CD4-positive, alpha-beta T cell treated with Interleukin-6 for 4 hours (primary cell): Measurements from ENCODE around the gene ACE.

Experiments used
- DNase-seq: peaks from one replicate; pipeline ENCODE4 v3.0.0-alpha.2; 2020; ENCODE audit warnings: mixed read lengths

ACE gene

DNA sequence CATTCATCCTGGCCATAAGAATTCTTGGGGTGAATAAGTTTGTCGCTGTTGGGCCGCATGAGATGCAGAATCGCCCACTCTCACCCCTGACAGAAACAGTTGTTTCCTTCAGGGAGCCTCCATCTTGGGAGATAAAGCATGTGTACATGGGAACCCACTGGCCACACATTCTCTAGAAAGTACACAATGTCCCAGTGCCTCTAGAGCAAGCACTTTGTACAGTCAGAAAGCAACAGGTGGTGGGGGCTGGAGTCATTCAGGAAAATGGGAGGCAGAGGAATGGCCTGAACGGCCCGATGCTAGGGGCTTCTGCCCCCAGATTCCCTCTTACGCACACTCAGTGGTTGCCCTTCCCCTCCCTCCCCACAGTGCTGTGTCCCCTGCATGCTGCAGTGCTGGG, 16.1 kb downstream of the ACE start:
- no peak for DNase-seq

DNA sequence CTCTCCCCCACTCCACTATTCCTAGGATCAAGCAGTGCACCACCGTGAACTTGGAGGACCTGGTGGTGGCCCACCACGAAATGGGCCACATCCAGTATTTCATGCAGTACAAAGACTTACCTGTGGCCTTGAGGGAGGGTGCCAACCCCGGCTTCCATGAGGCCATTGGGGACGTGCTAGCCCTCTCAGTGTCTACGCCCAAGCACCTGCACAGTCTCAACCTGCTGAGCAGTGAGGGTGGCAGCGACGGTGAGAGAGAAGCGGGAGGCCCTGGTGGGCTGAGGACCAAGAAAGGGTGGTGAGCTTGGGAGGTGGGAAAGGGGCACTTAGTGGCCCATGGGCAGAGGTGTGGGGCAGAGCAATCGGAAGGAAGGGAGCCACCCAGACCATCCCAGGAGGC, 16.6 kb downstream of the ACE start:
- no peak for DNase-seq

DNA sequence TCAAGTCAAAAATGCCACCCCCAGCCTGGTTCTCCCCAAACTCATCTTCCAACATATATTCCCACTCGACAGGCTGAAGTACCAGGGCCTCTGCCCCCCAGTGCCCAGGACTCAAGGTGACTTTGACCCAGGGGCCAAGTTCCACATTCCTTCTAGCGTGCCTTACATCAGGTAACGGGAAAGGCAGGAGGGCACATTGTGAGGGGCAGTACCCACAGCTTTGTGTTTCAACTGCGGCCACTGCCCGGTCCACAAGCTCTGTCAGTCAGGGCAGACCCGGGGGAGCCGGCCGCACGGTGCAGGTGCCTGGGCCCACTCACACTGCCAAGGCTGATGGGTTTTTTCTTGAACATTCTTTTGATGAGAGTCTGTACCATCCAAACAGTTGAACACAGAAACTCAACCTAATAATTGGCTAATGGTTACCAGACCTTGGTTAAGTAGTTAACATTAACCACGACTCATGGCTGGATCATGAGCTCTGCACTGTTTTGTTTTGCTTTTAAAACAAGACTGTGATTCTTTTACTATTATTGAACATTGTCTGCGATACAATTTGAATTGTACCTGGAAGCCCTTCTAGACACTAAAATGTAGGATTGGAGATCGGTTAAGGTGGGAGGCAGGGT, 17.6 kb downstream of the ACE start:
- no peak for DNase-seq

DNA sequence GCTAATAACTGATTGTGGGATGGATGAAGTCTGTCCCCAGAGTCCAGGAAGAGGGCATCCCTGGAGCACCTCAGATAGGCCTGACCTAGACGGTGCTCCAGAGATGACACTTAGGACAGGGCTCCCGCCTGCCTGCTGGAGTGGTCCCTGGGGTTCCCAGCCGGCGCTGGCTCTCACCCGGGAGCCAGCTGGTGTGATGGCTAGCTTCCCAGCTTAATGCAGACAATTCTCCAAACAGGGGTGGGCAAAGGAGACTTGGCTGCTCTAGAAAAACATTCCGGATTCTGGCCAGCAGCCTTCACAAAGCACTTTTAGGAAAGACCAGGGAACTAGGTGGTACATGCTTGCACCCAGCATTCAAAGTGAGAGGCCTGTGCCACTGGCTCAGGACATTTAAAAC, 18.6 kb downstream of the ACE start:
- DNase-seq = no peak

GRCh38 chr17:63496177-63496576, 19.3 kb downstream of the ACE start:
- DNase-seq = no peak

DNA sequence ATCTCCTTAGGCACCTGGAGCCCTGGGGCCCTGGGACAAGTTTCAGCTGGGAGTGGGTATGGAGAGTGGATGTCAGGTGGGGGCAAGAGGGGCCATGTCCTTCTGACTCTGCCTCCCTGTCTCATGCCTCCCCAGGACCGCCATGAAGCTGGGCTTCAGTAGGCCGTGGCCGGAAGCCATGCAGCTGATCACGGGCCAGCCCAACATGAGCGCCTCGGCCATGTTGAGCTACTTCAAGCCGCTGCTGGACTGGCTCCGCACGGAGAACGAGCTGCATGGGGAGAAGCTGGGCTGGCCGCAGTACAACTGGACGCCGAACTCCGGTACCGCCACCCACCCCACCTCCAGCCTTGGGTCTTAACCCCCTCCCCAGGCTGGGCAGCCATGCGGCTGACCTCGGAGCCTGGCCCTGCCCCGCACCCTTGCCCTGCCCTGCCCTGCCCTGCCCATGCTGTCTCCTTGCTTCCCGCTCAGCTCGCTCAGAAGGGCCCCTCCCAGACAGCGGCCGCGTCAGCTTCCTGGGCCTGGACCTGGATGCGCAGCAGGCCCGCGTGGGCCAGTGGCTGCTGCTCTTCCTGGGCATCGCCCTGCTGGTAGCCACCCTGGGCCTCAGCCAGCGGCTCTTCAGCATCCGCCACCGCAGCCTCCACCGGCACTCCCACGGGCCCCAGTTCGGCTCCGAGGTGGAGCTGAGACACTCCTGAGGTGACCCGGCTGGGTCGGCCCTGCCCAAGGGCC, 20.0 kb downstream of the ACE start:
- no peak for DNase-seq

DNA sequence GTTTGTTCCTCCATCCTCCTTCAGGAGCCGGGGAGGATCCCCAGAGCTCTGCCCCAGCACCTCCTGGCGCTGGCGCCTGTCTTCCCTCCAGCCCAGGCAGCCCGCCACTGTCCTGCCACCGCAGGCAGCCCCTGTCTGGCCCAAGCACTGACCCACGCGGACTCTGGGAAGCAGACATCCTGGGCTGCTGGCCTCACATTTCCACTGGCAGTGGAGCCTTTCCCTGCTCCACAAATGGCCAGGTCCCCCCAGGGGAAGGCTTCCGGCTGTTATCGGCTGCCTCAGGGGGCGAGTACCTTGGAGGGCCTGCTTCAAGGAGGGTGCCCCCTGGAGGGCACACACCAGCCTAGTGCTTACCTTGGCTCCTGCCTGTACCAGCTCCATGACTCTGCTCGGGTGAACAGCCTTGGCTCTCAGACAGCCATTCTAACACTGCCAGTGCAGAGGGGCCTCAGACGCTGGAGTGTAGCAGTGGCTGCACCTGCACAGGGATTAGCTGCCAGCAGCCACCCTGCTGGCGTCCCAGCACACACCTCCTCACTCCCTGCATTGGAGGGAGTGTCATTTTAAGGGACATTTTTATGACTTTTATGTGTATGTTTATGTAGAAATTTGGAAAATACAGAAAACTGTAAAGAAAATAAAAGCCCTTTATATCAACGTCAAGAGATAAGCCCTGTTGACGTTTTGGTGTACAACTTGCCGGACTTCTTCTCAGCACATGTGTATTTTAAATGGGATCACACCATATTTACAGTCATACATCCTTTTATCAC, 21.0 kb downstream of the ACE start:
- peak; percentile 26 for DNase-seq

- DNase-seq = no peak
Observed at GRCh38 chr17:63498626-63499195, 21.9 kb downstream of the ACE start.

DNA sequence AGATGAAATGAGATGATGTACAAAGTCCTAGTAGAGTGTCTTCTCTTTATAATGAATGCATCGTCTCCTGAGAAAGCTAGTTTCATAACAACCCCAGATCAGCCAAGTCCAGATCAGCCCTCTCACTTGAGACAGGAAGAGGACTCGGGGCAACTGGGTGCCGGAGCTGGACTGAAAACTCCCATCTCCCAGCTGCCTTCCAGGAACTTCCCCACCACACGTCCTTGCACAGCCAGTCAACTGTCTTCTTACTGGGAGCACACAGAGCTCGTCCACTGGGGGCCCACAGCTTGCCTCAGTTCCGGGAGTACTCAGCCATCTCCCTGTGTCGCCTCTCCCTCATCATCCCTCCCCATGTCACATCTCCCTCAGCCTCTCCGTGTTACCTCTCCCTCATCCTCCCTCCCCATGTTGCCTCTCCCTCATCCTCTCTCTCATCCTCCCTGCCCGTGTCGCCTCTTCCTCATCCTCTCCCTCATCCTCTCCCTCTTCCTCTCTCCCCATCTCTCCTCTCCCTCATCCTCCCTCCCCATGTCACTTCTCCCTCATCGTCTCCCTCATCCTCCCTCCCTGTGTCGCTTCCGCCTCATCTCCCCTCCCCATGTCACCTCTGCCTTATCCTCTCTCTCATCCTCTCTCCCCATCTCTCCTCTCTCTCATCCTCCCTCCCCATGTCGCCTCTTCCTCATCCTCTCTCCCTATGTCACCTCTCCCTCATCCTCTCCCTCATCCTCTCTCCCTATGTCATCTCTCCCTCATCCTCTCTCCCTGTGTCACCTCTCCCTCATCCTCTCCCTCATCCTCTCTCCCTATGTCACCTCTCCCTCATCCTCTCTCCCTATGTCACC, 23.9 kb downstream of the ACE start:
- DNase-seq = no peak

DNA sequence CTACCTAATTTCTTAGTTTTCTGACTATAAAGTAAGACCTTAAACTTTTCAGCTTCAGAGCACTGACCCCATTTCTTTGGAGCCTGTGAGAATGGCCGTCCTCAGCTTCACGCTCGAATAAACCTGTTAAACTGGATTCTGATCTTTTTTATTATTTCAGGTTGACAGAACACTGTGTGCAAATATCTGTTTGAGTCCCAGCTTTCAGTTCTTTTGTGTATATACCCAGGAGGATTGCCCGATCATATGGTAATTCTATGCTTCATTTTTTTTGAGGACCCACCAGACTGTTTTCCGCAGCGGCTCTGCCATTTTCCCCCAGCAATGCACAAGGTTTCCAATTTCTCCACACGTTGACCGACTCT, 26.5 kb downstream of the ACE start:
- DNase-seq = no peak

GRCh38 chr17:63504261-63504660, 27.4 kb downstream of the ACE start:
- DNase-seq = no peak

GRCh38 chr17:63505341-63505740, 28.5 kb downstream of the ACE start:
- DNase-seq = no peak

DNA sequence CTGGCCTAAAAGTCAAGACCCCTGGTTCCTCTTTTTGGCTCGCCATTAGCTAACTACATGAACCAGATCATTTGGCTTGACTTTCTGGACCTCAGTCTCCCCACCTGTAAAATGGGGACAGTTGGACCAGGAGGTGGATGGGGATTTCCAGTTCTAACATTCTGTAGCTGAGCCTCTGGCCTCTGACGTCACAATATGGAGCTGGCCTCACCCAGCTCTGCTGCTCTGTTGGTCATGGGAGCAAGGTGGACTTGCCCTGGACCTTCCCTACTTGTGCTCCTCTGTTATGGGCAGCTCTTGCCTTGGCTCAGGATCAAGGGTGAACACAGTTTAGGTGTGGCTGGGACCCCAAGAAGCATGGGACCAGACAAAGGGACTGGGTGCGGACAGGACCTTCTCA, 29.8 kb downstream of the ACE start:
- DNase-seq = no peak

- DNase-seq = no peak
Observed at GRCh38 chr17:63511331-63511730, 34.5 kb downstream of the ACE start.

DNA sequence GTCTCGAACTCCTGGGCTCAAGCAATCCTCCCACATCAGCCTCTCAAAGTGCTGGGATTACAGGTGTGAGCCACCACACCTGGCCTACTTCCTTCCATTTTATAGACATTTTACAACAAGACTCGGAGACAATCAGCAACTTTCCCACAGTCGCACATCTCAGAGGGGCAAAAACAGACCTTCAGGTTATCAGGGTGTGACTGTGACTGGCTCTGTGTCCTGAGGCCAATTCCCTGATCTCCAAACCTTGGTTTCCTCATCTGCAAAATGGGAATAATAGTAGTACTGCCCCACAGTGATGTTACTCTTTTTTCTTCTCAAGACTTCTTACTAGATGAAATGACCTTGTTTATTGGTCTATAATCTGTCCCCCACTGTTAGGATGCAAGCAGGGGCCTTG, 35.5 kb downstream of the ACE start:
- DNase-seq = no peak

- DNase-seq = no peak
Observed at GRCh38 chr17:63512896-63513644, 36.2 kb downstream of the ACE start.

- DNase-seq = no peak
Observed at GRCh38 chr17:63514477-63514876, 37.6 kb downstream of the ACE start.

GRCh38 chr17:63514974-63515373, 38.1 kb downstream of the ACE start:
- DNase-seq = no peak

DNA sequence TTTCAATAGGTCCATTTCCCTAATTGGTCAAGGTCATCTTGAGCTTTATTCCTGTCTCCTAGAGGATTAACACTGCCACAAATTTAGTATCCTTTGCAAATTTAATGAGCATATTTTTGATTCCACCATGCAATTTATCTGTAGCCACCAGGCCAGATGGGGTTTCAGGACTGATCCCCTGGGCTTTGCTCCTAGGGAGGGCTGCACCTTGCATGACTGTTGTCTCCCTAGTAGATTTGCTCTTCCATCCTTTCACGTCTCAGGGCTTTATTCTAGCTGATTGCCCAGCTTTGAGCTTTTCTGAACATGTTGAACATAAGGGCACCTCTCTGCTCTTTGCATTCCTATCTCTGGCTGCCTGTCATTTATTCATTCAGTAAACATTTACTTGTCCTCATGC, 38.6 kb downstream of the ACE start:
- no peak for DNase-seq

DNA sequence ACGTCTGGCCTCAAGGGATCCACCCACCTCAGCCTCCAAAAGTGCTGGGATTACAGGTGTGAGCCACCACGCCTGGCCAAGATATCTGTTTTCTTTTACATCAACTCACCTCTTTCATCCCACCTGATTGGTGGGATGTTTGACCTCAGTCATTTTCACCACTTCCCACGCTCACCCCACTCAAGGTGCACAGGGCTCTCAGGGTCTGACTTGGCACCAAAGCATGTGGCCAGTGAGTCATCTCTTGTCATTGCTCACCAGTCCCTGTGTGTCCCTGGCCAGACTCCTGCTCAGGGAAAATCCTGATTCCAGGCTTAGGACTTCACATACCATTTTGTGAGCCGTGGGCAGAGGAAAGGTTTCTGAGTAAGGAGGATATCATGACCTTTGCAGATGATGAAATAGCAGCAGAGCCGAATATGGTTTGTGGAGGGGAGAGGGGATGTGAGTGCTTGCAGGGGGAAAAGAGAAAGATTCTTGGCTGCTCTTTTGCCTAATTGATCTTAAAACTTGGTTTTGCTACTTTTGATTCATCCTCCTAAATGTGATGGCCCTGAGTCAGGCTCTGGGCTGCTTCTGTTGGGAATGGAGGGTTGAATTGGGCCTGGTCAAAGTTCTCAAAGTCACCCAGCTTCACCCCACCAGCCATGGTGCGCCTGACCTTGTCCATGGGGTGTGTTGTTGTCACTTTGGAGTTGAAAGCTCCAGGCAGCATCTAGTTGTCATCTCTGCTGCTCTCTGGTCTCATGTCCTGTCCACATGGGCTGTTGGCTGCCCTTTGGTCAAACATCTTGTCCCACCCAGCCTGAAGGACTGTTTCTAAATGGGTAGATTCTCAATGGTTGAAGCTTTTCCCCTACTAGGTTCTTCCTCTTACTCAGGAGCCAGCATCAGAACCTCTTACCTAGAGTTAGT, 40.3 kb downstream of the ACE start:
- DNase-seq = no peak
